SK-N-SH treated with all-trans-retinoic acid at 6 μM for 48 hours (cell line): ENCODE measurements around the gene ANKRD33B.

Experiments
- ATAC-seq: fragments of 200-7000 bp; cut with Tn5 transposase; 3 replicates; pipeline ENCODE4 v1.9.1; 2020; ENCODE audit warnings: mild to moderate bottlenecking, moderate library complexity
- BACH2 ChIP-seq: fragments of 250-450 bp; sonication (Bioruptor Pico); IDR thresholded peaks from 2 replicates; pipeline ENCODE4 v1.9.0; 2021; ENCODE audit warnings: mild to moderate bottlenecking, borderline replicate concordance
- CSDC2 ChIP-seq: fragments of 250-450 bp; sonication (Bioruptor Pico); IDR thresholded peaks from 2 replicates; pipeline ENCODE4 v1.5.0; 2020; ENCODE audit warnings: mild to moderate bottlenecking, moderate library complexity
- ISL1 ChIP-seq: fragments of 250-450 bp; sonication (Bioruptor Pico); IDR thresholded peaks from 2 replicates; pipeline ENCODE4 v2.1.2; 2022; ENCODE audit warnings: mild to moderate bottlenecking, moderate library complexity
- PPARA ChIP-seq: fragments of 250-450 bp; sonication (Bioruptor Pico); IDR thresholded peaks from 2 replicates; pipeline ENCODE4 v1.5.0; 2020; ENCODE audit warnings: mild to moderate bottlenecking, borderline replicate concordance
- RARB ChIP-seq: fragments of 250-450 bp; sonication (Bioruptor Pico); IDR thresholded peaks from 2 replicates; pipeline ENCODE4 v1.8.0; 2021; ENCODE audit warnings: mild to moderate bottlenecking, moderate library complexity
- SNAI2 ChIP-seq: fragments of 250-450 bp; sonication (Bioruptor Pico); IDR thresholded peaks from 2 replicates; pipeline ENCODE4 v1.5.0; 2020; ENCODE audit warnings: mild to moderate bottlenecking, moderate library complexity
- TCF4 ChIP-seq: fragments of 250-450 bp; sonication (Bioruptor Pico); IDR thresholded peaks from 2 replicates; pipeline ENCODE4 v1.8.0; 2021; ENCODE audit warnings: mild to moderate bottlenecking, moderate library complexity, borderline replicate concordance
- ZC3H10 ChIP-seq: fragments of 250-450 bp; sonication (Bioruptor Pico); IDR thresholded peaks from 2 replicates; pipeline ENCODE4 v1.5.1; 2021; ENCODE audit warnings: mild to moderate bottlenecking, moderate library complexity
- ZFP30 ChIP-seq: fragments of 450-650 bp; formaldehyde crosslinking; IDR thresholded peaks from 2 replicates; pipeline ENCODE4 v1.5.0; 2022; ENCODE audit warnings: mild to moderate bottlenecking, moderate library complexity
- ZNF565 ChIP-seq: fragments of 450-650 bp; formaldehyde crosslinking; conservative IDR thresholded peaks from 2 replicates; pipeline ENCODE4 v1.5.0; 2020; ENCODE audit warnings: low read depth, mild to moderate bottlenecking, moderate library complexity
- ZNF8 ChIP-seq: fragments of 450-650 bp; formaldehyde crosslinking; IDR thresholded peaks from 2 replicates; pipeline ENCODE4 v1.5.0; 2020; ENCODE audit warnings: mild to moderate bottlenecking, moderate library complexity
- TF ChIP-seq, protein P1 (sequence below): fragments of 250-450 bp; sonication (Bioruptor Pico); IDR thresholded peaks from 2 replicates; pipeline ENCODE4 v1.5.0; 2020; ENCODE audit warnings: mild to moderate bottlenecking, moderate library complexity
- TF ChIP-seq, protein P2 (sequence below): fragments of 250-450 bp; sonication (Bioruptor Pico); IDR thresholded peaks from 2 replicates; pipeline ENCODE4 v1.8.0; 2021; ENCODE audit warnings: low read depth, mild to moderate bottlenecking, moderate library complexity, borderline replicate concordance
- TF ChIP-seq, protein P3 (sequence below): fragments of 250-450 bp; sonication (Bioruptor Pico); IDR thresholded peaks from 2 replicates; pipeline ENCODE4 v1.5.1; 2020; ENCODE audit warnings: low read depth, mild to moderate bottlenecking, moderate library complexity
- TF ChIP-seq, protein P4 (sequence below): fragments of 250-450 bp; sonication (Bioruptor Pico); IDR thresholded peaks from 2 replicates; pipeline ENCODE4 v1.8.0; 2020; ENCODE audit warnings: mild to moderate bottlenecking, moderate library complexity, borderline replicate concordance

ANKRD33B gene

DNA sequence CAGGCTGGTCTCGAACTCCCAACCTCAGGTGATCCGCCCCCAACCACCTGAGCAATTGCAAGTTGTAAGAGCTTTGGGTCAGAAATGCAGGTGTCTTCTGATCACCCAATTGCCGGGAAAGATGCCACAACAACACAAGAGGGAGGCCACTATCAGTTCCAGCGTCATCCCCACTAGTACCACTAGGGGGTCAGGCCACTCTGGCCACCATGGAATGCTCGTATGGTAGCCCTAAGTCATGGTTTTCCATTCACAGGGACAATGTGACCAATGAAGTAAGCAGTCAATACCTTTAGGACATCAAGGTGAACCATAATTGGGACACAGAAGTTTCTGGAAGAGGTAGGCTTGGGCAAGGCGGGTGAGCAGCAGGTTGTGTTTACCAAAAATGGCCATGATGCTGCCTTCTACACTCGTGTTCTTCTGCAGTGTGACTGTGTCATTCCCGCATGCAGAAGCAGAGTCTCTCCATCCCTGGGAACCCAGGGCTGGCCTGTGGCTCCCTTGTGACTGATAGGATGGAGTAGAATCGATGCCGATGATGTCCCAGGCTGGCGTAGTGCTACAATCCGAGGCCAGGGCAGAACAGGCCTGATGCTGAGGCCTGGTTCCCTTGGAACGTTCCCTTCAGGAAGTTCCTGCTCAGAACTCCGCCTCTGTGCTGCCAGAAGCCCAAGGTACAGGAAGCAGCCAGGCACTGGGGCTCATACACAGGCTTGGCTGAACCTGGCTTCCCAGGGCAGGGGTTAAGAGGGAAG is 42.2 kb upstream of the ANKRD33B start (continued):
- TF ChIP-seq PPARA (CRISPR knock-in tag) (no peak), SNAI2 (CRISPR knock-in tag) (no peak)

DNA sequence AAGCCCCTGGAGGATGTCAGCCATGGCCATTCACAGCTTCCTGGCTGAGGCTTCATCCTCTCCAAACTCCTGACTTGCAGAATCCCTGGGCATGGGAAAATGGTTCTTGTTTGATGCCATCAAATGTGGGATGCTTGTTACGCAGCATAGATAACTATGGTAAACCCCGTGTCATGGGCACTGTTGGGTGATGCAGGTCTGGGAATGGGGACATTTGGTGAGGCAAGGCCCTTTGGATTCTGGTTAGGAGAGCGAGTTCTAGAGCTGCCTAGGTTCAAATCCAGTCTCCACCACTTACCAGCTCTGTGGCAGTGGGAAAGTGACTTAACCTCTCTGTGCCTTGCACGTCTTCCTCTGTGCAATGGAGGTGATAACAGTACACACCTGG is 41.7 kb upstream of the ANKRD33B start:
- no peak for ATAC-seq
- TF ChIP-seq TCF4 (CRISPR knock-in tag) (no peak), BACH2 (CRISPR knock-in tag) (no peak), SNAI2 (CRISPR knock-in tag) (no peak), PPARA (CRISPR knock-in tag) (no peak)
- TF ChIP-seq, protein P1, sequence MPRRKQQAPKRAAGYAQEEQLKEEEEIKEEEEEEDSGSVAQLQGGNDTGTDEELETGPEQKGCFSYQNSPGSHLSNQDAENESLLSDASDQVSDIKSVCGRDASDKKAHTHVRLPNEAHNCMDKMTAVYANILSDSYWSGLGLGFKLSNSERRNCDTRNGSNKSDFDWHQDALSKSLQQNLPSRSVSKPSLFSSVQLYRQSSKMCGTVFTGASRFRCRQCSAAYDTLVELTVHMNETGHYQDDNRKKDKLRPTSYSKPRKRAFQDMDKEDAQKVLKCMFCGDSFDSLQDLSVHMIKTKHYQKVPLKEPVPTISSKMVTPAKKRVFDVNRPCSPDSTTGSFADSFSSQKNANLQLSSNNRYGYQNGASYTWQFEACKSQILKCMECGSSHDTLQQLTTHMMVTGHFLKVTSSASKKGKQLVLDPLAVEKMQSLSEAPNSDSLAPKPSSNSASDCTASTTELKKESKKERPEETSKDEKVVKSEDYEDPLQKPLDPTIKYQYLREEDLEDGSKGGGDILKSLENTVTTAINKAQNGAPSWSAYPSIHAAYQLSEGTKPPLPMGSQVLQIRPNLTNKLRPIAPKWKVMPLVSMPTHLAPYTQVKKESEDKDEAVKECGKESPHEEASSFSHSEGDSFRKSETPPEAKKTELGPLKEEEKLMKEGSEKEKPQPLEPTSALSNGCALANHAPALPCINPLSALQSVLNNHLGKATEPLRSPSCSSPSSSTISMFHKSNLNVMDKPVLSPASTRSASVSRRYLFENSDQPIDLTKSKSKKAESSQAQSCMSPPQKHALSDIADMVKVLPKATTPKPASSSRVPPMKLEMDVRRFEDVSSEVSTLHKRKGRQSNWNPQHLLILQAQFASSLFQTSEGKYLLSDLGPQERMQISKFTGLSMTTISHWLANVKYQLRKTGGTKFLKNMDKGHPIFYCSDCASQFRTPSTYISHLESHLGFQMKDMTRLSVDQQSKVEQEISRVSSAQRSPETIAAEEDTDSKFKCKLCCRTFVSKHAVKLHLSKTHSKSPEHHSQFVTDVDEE, result no peak

DNA sequence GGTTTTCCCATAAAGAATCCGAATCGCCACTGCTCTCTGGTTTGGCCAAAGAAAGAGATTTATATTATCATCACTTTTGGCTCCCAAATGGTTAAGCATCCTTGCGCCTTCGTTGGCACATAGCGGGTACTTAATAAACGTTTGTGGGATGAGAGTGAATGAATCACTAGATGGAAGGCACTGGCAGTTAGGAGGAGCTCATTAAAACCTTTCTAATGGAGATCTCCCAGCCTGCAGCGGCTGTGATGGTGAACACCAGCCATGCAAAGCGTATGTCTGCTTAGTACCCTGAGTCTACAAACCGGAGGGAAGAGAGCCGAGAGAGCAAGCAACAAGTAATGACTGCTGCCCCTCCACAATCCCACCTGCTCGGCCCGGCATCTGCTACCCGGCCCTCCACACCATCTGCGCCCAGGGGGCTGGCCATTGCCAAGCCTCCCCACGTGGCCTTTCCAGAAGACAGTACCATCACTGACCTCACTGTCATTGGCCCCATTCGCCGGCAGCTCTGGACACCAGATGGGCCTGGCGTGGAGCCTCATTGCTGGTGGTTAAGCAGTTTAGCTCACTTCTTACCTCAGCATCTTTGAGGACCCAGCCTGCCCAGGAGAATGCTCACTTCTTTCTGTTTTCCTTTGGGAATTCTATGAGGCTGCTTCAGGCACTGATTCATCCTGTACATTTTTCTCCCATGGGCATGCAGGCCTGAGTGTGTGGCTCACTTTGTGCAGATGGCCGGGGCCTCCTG is 39.3 kb upstream of the ANKRD33B start:
- TF ChIP-seq ZNF565 (no peak), ZFP30 (CRISPR knock-in tag) (no peak), CSDC2 (CRISPR knock-in tag) (no peak), ZNF8 (CRISPR knock-in tag) (no peak), ISL1 (CRISPR knock-in tag) (0 out of 2 replicates have a peak, but pooled peaks have one; percentile 7), ZC3H10 (CRISPR knock-in tag) (no peak), RARB (CRISPR knock-in tag) (no peak), TCF4 (CRISPR knock-in tag) (peak; percentile 60)
- TF ChIP-seq, protein P1, result no peak
- TF ChIP-seq, protein P2, sequence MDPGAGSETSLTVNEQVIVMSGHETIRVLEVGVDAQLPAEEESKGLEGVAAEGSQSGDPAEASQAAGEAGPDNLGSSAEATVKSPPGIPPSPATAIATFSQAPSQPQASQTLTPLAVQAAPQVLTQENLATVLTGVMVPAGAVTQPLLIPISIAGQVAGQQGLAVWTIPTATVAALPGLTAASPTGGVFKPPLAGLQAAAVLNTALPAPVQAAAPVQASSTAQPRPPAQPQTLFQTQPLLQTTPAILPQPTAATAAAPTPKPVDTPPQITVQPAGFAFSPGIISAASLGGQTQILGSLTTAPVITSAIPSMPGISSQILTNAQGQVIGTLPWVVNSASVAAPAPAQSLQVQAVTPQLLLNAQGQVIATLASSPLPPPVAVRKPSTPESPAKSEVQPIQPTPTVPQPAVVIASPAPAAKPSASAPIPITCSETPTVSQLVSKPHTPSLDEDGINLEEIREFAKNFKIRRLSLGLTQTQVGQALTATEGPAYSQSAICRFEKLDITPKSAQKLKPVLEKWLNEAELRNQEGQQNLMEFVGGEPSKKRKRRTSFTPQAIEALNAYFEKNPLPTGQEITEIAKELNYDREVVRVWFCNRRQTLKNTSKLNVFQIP, result no peak
- TF ChIP-seq, protein P3, sequence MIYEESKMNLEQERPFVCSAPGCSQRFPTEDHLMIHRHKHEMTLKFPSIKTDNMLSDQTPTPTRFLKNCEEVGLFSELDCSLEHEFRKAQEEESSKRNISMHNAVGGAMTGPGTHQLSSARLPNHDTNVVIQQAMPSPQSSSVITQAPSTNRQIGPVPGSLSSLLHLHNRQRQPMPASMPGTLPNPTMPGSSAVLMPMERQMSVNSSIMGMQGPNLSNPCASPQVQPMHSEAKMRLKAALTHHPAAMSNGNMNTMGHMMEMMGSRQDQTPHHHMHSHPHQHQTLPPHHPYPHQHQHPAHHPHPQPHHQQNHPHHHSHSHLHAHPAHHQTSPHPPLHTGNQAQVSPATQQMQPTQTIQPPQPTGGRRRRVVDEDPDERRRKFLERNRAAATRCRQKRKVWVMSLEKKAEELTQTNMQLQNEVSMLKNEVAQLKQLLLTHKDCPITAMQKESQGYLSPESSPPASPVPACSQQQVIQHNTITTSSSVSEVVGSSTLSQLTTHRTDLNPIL (CRISPR knock-in tag), result no peak
- TF ChIP-seq, protein P4, sequence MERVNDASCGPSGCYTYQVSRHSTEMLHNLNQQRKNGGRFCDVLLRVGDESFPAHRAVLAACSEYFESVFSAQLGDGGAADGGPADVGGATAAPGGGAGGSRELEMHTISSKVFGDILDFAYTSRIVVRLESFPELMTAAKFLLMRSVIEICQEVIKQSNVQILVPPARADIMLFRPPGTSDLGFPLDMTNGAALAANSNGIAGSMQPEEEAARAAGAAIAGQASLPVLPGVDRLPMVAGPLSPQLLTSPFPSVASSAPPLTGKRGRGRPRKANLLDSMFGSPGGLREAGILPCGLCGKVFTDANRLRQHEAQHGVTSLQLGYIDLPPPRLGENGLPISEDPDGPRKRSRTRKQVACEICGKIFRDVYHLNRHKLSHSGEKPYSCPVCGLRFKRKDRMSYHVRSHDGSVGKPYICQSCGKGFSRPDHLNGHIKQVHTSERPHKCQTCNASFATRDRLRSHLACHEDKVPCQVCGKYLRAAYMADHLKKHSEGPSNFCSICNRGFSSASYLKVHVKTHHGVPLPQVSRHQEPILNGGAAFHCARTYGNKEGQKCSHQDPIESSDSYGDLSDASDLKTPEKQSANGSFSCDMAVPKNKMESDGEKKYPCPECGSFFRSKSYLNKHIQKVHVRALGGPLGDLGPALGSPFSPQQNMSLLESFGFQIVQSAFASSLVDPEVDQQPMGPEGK (CRISPR knock-in tag), result no peak
- peak; percentile 45 for ATAC-seq

DNA sequence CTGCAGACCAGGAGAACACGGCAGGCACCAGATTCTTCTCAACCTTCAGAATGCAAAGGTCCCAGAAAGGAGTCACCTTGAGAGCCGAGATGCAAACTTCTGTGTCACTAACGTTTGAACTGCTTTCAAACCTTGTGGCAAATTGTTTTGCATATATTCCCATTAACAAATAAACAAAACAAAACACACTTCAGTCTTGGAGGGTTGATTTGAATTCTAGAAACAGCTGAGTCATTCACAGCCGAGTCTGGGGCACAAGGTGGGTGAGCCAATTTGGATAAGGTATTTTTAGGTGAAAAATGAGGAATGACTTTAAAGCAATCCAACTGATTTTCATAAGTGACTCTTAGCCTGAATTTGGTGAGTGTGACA is 38.8 kb upstream of the ANKRD33B start:
- no peak for ATAC-seq
- no peak for TF ChIP-seq BACH2 (CRISPR knock-in tag)
- 0 out of 2 replicates have a peak, but pooled peaks have one; percentile 4 for TF ChIP-seq ISL1 (CRISPR knock-in tag)
